ENCODE results near the gene KAT2A.

DNA sequence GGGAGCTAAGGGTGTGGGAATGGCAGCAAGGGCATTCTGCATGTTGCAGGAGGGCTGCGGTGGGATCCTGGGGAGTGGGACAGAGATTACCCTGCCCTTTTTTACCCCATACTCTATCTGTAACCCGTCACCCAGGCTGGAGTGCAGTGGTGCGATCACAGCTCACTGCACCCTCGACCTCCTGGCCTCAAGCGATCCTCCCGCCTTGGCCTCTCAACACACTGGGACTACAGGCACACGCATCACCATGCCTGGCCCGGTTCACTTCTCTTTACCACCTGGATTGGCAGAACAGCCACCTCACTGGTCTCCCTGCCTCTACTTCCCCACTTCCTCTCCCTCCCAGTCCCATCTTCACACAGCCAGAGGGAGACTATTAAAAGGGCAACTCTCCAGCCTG is 32.4 kb downstream of the KAT2A start:
- TF ChIP-seq, protein P1, sequence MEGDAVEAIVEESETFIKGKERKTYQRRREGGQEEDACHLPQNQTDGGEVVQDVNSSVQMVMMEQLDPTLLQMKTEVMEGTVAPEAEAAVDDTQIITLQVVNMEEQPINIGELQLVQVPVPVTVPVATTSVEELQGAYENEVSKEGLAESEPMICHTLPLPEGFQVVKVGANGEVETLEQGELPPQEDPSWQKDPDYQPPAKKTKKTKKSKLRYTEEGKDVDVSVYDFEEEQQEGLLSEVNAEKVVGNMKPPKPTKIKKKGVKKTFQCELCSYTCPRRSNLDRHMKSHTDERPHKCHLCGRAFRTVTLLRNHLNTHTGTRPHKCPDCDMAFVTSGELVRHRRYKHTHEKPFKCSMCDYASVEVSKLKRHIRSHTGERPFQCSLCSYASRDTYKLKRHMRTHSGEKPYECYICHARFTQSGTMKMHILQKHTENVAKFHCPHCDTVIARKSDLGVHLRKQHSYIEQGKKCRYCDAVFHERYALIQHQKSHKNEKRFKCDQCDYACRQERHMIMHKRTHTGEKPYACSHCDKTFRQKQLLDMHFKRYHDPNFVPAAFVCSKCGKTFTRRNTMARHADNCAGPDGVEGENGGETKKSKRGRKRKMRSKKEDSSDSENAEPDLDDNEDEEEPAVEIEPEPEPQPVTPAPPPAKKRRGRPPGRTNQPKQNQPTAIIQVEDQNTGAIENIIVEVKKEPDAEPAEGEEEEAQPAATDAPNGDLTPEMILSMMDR (IDR thresholded peaks at IDR 0.05; ENCODE audit: low read depth, low read length) = no peak
- no peak for TF ChIP-seq EZH2phosphoT487 (IDR thresholded peaks at IDR 0.05; ENCODE audit: low read depth)
